Activated gamma-delta T cell treated with Interleukin-2 at 50 U/mL for 16 hours (primary cell): ENCODE data around the gene PLSCR4.

Experiments
- DNase-seq: peaks from one replicate; pipeline ENCODE4 v3.0.0-alpha.2; 2020

The PLSCR4 gene

GRCh38 chr3:146189519-146190173 is 61.3 kb downstream of the PLSCR4 start:
- DNase-seq: no peak

GRCh38 chr3:146187334-146187950 is 63.5 kb downstream of the PLSCR4 start:
- no peak for DNase-seq

GRCh38 chr3:146184241-146185015 is 66.5 kb downstream of the PLSCR4 start:
- no peak for DNase-seq

- no peak for DNase-seq
These were observed 69.7 kb downstream of the PLSCR4 start for GRCh38 chr3:146181216-146181615.

- no peak for DNase-seq
These were observed 70.5 kb downstream of the PLSCR4 start for GRCh38 chr3:146180376-146180775.

GRCh38 chr3:146178006-146178689 is 72.8 kb downstream of the PLSCR4 start:
- DNase-seq: no peak

- no peak for DNase-seq
These were observed 73.4 kb downstream of the PLSCR4 start for GRCh38 chr3:146177519-146177918.

GRCh38 chr3:146177072-146177471 is 73.8 kb downstream of the PLSCR4 start:
- no peak for DNase-seq

GRCh38 chr3:146172586-146172985 is 78.3 kb downstream of the PLSCR4 start:
- no peak for DNase-seq

GRCh38 chr3:146170591-146170990 is 80.3 kb downstream of the PLSCR4 start:
- DNase-seq: no peak

GRCh38 chr3:146169891-146170290 is 81.0 kb downstream of the PLSCR4 start:
- no peak for DNase-seq

GRCh38 chr3:146166826-146167225 is 84.1 kb downstream of the PLSCR4 start:
- DNase-seq: no peak

- no peak for DNase-seq
These were observed 84.5 kb downstream of the PLSCR4 start for GRCh38 chr3:146166415-146166821.

GRCh38 chr3:146165877-146166276 is 85.0 kb downstream of the PLSCR4 start:
- no peak for DNase-seq

- DNase-seq: no peak
These were observed 85.7 kb downstream of the PLSCR4 start for GRCh38 chr3:146164971-146165769.

GRCh38 chr3:146164506-146164905 is 86.4 kb downstream of the PLSCR4 start:
- DNase-seq: no peak

GRCh38 chr3:146164071-146164470 is 86.8 kb downstream of the PLSCR4 start:
- no peak for DNase-seq

GRCh38 chr3:146163584-146163983 is 87.3 kb downstream of the PLSCR4 start:
- DNase-seq: no peak

- DNase-seq: no peak
These were observed 88.3 kb downstream of the PLSCR4 start for GRCh38 chr3:146162561-146162960.

GRCh38 chr3:146161663-146162002 is 89.3 kb downstream of the PLSCR4 start:
- no peak for DNase-seq

GRCh38 chr3:146160964-146161662 is 89.8 kb downstream of the PLSCR4 start, which contains the start of gene PLOD2:
TSS of gene PLOD2 (minus strand) at chr3:146161184. CDS start at chr3:146160989, 195 bp downstream.
- DNase-seq: no peak
